ENCODE results near the gene SLC17A7. TPM values are rescaled to one million over a fixed set of nuclear protein-coding genes. Genes with fewer than 3 reads are reported as not detected.

The SLC17A7 gene
- total and polyA plus RNA-seq, 2 of the 13 experiments (the other 11 are each of a cell fraction or from before 2014, with no cell fraction given) = 0.32 TPM; not detected in 1

DNA sequence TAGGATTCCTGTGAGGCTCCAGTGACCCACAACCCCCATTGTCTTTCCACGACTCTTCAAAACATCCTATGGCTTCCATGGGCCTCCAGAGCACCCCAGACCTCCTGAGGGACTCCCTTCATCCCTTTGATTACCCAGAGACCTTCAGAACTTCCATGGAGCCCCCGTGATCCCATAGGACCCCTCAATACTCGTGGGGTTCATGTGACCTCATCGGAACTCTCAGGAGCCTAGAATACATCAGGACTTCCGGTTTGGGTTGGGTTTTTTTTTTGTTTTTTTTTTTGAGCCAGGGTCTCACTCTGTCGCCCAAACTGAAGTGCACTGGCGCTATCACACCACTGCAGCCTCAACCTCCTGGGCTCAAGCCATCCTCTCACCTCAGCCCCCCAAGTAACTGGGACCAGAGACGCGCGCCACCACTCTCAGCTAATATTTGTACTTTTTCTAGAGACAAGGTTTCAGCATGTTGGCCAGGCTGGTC is 12.5 kb upstream of the SLC17A7 start (continued):
- TF ChIP-seq STAT6 (CRISPR knock-in tag; IDR thresholded peaks at IDR 0.05; ENCODE audit: borderline replicate concordance) = 0 out of 2 replicates have a peak, but pooled peaks have one; percentile 27
- peak; percentile 22; the same call in 1 of the 2 replicates for TF ChIP-seq ZNF607 (CRISPR knock-in tag; IDR thresholded peaks at IDR 0.05; ENCODE audit: borderline replicate concordance)
- no peak for TF ChIP-seq SETDB1 (CRISPR knock-in tag; IDR thresholded peaks at IDR 0.05; ENCODE audit: borderline replicate concordance)
- 0 out of 2 replicates have a peak, but pooled peaks have one; percentile 67 for TF ChIP-seq ZNF446 (CRISPR knock-in tag; IDR thresholded peaks at IDR 0.05)
- TF ChIP-seq ZSCAN29 (CRISPR knock-in tag; conservative IDR thresholded peaks at IDR 0.05) = no peak
- peak; percentile 87 for TF ChIP-seq RBM22 (optimal IDR thresholded peaks at IDR 0.05; ENCODE audit: low read length)
- TF ChIP-seq AFF4 (CRISPR knock-in tag; IDR thresholded peaks at IDR 0.05) = no peak
- TF ChIP-seq U2AF1 (optimal IDR thresholded peaks at IDR 0.05; ENCODE audit: low read depth, low read length) = peak; percentile 71
- TF ChIP-seq TCF12 (IDR thresholded peaks at IDR 0.05) = no peak
- TF ChIP-seq TCF12 (CRISPR knock-in tag; IDR thresholded peaks at IDR 0.05) = 0 out of 2 replicates have a peak, but pooled peaks have one; percentile 32
- TF ChIP-seq, protein P1, sequence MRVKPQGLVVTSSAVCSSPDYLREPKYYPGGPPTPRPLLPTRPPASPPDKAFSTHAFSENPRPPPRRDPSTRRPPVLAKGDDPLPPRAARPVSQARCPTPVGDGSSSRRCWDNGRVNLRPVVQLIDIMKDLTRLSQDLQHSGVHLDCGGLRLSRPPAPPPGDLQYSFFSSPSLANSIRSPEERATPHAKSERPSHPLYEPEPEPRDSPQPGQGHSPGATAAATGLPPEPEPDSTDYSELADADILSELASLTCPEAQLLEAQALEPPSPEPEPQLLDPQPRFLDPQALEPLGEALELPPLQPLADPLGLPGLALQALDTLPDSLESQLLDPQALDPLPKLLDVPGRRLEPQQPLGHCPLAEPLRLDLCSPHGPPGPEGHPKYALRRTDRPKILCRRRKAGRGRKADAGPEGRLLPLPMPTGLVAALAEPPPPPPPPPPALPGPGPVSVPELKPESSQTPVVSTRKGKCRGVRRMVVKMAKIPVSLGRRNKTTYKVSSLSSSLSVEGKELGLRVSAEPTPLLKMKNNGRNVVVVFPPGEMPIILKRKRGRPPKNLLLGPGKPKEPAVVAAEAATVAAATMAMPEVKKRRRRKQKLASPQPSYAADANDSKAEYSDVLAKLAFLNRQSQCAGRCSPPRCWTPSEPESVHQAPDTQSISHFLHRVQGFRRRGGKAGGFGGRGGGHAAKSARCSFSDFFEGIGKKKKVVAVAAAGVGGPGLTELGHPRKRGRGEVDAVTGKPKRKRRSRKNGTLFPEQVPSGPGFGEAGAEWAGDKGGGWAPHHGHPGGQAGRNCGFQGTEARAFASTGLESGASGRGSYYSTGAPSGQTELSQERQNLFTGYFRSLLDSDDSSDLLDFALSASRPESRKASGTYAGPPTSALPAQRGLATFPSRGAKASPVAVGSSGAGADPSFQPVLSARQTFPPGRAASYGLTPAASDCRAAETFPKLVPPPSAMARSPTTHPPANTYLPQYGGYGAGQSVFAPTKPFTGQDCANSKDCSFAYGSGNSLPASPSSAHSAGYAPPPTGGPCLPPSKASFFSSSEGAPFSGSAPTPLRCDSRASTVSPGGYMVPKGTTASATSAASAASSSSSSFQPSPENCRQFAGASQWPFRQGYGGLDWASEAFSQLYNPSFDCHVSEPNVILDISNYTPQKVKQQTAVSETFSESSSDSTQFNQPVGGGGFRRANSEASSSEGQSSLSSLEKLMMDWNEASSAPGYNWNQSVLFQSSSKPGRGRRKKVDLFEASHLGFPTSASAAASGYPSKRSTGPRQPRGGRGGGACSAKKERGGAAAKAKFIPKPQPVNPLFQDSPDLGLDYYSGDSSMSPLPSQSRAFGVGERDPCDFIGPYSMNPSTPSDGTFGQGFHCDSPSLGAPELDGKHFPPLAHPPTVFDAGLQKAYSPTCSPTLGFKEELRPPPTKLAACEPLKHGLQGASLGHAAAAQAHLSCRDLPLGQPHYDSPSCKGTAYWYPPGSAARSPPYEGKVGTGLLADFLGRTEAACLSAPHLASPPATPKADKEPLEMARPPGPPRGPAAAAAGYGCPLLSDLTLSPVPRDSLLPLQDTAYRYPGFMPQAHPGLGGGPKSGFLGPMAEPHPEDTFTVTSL (CRISPR knock-in tag; IDR thresholded peaks at IDR 0.05; ENCODE audit: borderline replicate concordance) = peak; percentile 30; the same call in 1 of the 2 replicates
- 0 out of 2 replicates have a peak, but pooled peaks have one; percentile 60 for TF ChIP-seq PHF20 (CRISPR knock-in tag; IDR thresholded peaks at IDR 0.05)
- no peak for TF ChIP-seq ZNF101 (CRISPR knock-in tag; IDR thresholded peaks at IDR 0.05; ENCODE audit: borderline replicate concordance, low read depth)
- no peak for TF ChIP-seq HCFC1 (IDR thresholded peaks at IDR 0.05; ENCODE audit: low read depth, low read length)
- TF ChIP-seq ATF7 (IDR thresholded peaks at IDR 0.05) = no peak
- TF ChIP-seq ATF7 (CRISPR knock-in tag; IDR thresholded peaks at IDR 0.05) = peak; percentile 59
- TF ChIP-seq SSRP1 (CRISPR knock-in tag; IDR thresholded peaks at IDR 0.05) = 0 out of 2 replicates have a peak, but pooled peaks have one; percentile 9
